HG03469 (cell line): ENCODE data around the gene POLR2J2.
A peak's percentile ranks its signal among the peaks of the same experiment; 100 is the strongest.
"Not testable (repeated sequence)": the region's sequence is repeated elsewhere in the genome, so short reads cannot be mapped to it uniquely, and the experiment has no call there.

Experiments used
- ATAC-seq: cut with Tn5 transposase; IDR thresholded peaks from one replicate; pipeline ENCODE4 v1.9.1; 2021; ENCODE audit warnings: mild to moderate bottlenecking, moderate library complexity, moderate number of reproducible peaks; ENCODE audit not compliant: unreplicated experiment

The POLR2J2 gene

DNA sequence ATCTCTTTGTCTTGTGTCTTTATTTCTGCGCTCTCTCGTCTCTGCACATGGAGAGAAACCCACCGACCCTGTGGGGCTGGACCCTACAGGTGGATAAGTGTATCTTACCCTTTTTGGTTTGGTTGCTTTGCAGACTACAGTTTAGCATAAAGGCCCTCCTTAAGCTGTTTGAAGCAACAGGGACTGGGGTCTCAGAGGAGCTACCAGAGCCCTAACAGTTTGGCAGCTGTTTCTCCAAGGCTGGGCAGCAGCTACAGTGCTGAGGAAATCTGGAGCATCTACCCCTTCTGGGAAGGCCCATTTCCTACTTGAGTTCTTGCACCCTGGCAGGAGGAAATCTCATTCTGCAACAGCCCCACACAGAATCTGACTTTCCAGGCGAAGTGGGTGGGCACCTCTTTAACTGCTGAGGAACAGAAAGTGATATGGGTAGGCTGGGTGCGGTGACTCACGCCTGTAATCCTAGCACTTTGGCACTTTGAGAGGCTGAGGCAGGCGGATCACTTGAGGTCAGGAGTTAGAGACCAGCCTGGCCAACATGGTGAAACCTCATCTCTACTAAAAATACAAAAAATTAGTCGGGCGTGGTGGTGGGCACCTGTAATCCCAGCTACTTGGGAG is 2.1 kb upstream of the POLR2J2 start:
- ATAC-seq, result not testable (repeated sequence)

DNA sequence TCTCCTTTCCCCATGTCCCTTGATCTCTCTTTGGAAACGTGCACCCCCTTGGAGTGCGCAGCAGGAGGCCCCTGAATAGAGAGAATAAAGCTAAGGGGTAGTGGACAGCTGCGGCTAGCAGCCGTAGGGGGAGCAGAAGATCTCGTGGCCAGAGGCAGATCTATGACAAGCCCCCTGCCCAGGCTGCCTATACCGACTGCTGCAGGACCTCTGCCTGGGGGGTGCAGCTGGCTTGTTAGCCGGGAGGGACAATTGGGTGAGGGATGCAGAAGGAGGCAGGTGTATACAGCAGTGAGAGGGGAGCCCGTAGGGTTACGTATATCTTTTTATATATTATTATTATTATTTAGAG is 469 bp upstream of the POLR2J2 start:
- ATAC-seq, result peak; percentile 23

GRCh38 chr7:102667523-102667922 is 3.9 kb downstream of the POLR2J2 start:
- not testable (repeated sequence) for ATAC-seq

DNA sequence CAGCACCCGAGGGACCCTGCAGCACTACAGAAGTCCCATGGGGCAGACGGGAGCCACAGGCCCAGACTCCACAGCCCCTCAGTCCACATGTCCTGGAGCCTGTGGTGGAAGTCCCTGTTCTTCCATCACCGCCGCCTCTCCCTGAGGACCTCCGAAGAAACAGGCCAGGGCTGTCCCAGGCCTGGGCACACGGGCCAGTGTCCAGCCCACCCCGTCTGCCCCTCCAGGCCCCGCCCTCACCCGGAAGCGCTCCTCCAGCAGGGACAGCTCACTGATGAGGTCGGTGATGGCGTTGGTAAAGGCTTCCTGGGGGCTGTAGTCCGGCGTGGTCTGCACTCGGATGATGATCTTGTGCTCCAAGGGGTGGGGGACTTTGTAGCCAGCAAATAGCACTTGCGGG is 4.6 kb downstream of the POLR2J2 start:
- not testable (repeated sequence) for ATAC-seq

GRCh38 chr7:102664765-102665164 is 6.7 kb downstream of the POLR2J2 start:
- not testable (repeated sequence) for ATAC-seq

DNA sequence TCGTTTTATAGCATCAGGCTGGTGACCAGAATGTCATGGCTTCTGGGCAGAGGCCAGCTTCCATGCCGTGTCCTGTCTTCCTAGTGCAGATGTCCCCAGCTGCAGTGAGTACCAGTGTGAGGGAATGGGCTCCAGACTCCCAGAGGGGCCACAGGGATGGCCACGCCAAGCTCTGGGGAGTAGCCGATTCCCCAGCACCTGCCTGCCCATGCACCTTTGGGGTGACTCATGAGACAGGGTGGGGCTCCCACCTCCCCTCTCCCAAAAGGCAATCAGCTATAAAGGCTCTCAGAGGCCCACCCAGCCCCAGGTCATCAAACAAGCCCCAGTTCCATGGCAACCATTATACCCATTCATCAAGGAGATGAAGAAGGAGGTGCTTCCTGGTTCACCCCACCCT is 21.5 kb downstream of the POLR2J2 start, which contains the start of gene SPDYE2B:
TSS of gene SPDYE2B (plus strand) at position 396 of the 400 bp plus-strand sequence. CDS start 2,030 bp downstream, outside the sequence.
- ATAC-seq, result not testable (repeated sequence)

DNA sequence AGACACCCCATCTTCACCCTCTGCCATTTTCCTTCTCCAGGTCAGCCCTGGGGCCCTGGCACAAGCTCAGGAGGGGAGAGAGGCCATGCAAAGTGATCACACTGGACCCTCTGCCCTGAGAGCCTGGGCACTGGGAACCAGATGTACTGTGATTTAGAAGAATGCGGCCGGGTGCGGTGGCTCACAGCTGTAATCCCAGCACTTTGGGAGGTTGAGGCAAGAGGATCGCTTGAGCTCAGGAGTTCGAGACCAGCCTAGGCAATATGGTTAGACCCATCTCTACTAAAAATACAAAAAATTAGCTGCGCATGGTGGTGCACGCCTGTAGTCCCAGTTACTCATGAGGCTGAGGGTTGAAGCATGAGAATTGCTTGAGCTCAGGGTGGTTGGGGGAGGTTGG is 23.6 kb downstream of the POLR2J2 start:
- ATAC-seq, result not testable (repeated sequence)

DNA sequence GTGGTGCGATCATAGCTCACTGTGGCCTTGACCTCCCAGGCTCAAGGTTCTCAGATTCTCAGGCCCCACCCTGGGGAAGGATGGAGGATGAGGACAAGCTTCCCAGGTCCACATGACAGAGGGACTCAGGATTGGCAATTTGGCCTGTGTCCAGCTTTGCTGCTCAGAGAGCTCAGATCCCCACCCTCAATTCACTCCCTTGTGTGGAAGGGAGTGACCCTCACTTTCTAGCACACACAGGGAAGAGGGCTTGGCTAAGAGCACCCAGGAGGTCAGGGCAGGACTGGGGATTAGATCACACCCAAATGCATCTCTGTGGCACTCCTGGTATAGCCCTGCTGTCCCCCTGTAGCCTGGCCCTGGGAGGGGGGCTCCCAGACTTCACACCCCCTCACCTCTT is 28.1 kb downstream of the POLR2J2 start:
- ATAC-seq, result not testable (repeated sequence)

DNA sequence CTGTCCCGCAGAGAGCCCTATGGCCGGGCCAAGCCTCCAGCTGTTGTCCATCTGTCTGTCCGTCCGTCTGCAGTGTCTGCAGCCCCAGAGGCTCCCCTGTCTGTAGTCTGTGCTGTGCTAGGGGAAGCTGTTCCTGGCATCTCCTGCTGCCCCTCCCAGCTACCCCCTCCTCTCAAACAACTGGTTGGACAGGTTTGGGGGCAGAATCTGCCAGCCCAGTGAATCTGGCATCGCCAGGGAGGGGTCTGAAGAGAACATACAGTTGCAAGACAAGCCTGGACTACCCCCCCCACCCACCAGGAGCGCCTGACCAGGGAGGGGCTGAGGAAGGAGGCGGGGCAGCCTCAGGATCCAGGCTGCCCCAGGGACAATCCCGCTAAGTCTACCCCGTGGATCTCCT is 28.8 kb downstream of the POLR2J2 start, which contains the start of gene UPK3BL1:
TSS of gene UPK3BL1 (minus strand) at position 101 of the 400 bp plus-strand sequence. CDS start at position 51, 50 bp downstream.
- ATAC-seq, result not testable (repeated sequence)

- ATAC-seq, result not testable (repeated sequence)
These were observed 32.6 kb downstream of the POLR2J2 start for GRCh38 chr7:102638848-102639247.

DNA sequence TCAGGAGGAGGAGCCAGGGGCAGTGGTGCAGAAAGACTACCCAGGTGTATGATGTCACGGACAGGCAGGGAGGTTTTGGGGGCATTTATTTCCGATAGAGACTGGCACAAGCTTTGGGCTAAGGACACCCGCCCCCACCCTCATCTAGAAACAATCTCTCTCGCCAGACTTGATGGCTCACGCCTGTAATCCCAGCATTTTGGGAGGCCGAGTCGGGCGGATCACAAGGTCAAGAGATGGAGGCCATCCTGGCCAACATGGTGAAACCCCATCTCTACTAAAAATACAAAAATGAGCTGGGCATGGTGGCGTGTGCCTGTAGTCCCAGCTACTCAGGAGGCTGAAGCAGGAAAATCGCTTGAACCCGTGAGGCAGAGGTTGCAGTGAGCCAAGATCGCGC is 34.5 kb downstream of the POLR2J2 start:
- ATAC-seq, result not testable (repeated sequence)

GRCh38 chr7:102635354-102635753 is 36.1 kb downstream of the POLR2J2 start:
- not testable (repeated sequence) for ATAC-seq

GRCh38 chr7:102634299-102634698 is 37.2 kb downstream of the POLR2J2 start:
- not testable (repeated sequence) for ATAC-seq

DNA sequence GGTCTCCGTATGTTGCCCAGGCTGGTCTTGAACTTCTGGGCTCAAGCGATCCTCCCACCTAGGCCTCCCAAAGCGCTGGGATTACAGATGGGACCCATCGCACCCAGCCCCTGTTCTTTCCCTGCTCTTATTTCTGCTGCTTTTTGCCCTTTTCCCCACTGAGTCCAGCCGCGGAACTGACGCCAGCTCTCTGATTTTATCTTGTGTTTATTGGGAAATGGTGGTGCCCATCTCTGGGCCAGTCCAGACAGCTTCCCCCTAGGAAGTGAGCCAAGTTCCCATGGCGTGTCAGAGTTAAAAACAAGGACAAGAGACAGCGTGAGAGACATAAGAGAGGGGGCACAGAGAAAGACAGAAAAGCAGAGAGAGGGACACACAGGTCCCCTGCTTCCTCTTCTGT is 40.8 kb downstream of the POLR2J2 start:
- ATAC-seq, result not testable (repeated sequence)

DNA sequence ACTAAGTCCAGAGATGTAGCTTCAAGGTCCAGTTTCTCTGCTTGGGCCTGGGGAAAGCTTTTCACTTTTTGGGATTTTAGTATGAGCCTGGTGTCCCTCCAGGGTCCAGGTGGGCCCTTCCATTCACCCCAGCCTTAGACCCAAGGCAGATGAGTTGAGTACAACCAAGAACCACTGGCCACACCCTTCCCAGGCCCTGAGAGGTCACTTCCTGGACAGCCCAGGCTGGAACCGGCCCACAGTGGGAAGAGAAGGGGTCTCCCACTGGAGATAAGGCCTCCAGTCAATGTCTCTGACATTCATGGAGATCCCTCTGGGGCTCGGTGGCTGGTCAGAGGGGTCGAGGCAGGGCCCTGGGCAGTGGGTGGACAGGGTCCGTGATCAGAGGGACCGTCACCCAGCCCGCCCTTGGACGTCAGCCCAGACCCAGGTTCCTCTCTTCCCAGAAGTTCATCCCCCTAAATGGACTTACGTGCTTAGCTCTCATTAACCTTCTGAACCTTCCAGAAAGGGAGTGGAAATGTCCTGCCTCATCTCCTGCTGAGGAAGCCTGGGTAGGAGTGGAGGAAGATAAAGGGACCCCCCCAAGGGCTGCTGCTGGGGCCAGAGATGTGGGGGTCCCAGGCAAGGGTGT is 44.1 kb downstream of the POLR2J2 start:
- not testable (repeated sequence) for ATAC-seq

DNA sequence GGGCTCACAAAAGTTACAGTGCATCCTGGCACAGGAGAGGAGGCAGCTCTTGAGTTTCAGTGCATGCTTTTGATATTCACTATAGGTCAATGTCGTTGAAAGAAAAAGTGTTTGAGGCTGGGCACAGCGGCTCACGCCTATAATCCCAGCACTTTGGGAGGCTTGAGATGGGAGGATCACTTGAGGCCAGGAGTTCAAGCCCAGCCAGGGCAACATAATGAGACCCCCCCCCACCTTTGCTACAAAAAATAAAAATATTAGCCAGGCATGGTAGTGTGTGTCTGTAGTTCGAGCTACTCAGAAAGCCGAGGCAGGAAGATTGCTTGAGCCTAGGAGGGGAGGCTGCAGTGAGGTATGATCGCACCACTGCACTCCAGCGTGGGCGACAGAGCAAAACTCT is 53.3 kb downstream of the POLR2J2 start:
- ATAC-seq, result not testable (repeated sequence)

- peak; percentile 44 for ATAC-seq
These were observed 54.8 kb downstream of the POLR2J2 start, which contains the start of gene RASA4 for GRCh38 chr7:102616507-102617125. RASA4 (minus strand) TSS chr7:102616756; CDS start chr7:102616689, 67 bp downstream.
